A549 (cell line): ENCODE data around the gene PPP6C.

Experiments
- JUN ChIP-seq, 2 experiments: fragments of >200 bp; sonication (Bioruptor Twin); formaldehyde crosslinking; IDR thresholded peaks; 2 replicates in 1 of 2; 3 replicates in 1 of 2; pipeline ENCODE4 v1.6.1; 2016 to 2017
- ZFP36 ChIP-seq: fragments of 450-650 bp; IDR thresholded peaks from 2 replicates; pipeline ENCODE4 v1.6.1; 2014; ENCODE audit warnings: borderline replicate concordance; ENCODE audit not compliant: partially characterized antibody

- no peak for TF ChIP-seq ZFP36
- TF ChIP-seq JUN (IDR thresholded peaks at IDR 0.05): no peak
These were observed 28.9 kb downstream of the PPP6C start for GRCh38 chr9:125160750-125161149.
